K562 (cell line): Measurements from ENCODE around the gene GPR108. TPM values are rescaled to one million over a fixed set of nuclear protein-coding genes. Genes with fewer than 3 reads are reported as not detected.

Source experiments
- CCNT2 ChIP-seq: IDR thresholded peaks from 2 replicates; pipeline ENCODE4 v1.6.1; 2011; ENCODE audit warnings: borderline replicate concordance, low read depth, mild to moderate bottlenecking, moderate library complexity, mixed read lengths, low read length; ENCODE audit not compliant: insufficient read length; ENCODE audit errors: extremely low read depth
- CHD2 ChIP-seq: IDR thresholded peaks from 2 replicates; pipeline ENCODE4 v1.6.1; 2011; ENCODE audit warnings: low read depth, low read length
- DMBX1 ChIP-seq: fragments of 250-450 bp; sonication (Bioruptor Pico); IDR thresholded peaks from 2 replicates; pipeline ENCODE4 v1.8.0; 2022; ENCODE audit warnings: inconsistent platforms, mild to moderate bottlenecking, moderate library complexity, borderline replicate concordance
- KAT7 ChIP-seq: sonication (generic); formaldehyde crosslinking; IDR thresholded peaks from 2 replicates; pipeline ENCODE4 v1.8.0; 2022; ENCODE audit warnings: missing genetic modification reagents, mild to moderate bottlenecking, borderline replicate concordance
- LARP7 ChIP-seq: fragments of 450-650 bp; IDR thresholded peaks from 2 replicates; pipeline ENCODE4 v1.6.1; 2016
- MNT ChIP-seq, 2 experiments: fragments of 450-650 bp; conservative IDR thresholded peaks; 2 replicates each; pipeline ENCODE4 v1.6.1; 2017; ENCODE audit warnings: mild to moderate bottlenecking in 2 of 2, moderate library complexity in 2 of 2
- MTA1 ChIP-seq: fragments of 450-650 bp; IDR thresholded peaks from 2 replicates; pipeline ENCODE4 v1.6.1; 2017; ENCODE audit warnings: borderline replicate concordance
- PBX2 ChIP-seq, 2 experiments: IDR thresholded peaks in 1 of 2; conservative IDR thresholded peaks in 1 of 2; 2 replicates each; pipeline ENCODE4 v1.6.1; 2016; ENCODE audit warnings: low read depth in 2 of 2, mild to moderate bottlenecking in 1 of 2, missing compliant biosample characterization in 1 of 2, missing genetic modification characterization in 1 of 2, moderate library complexity in 1 of 2
- RBM25 ChIP-seq: fragments of 200-400 bp; formaldehyde crosslinking; IDR thresholded peaks from 2 replicates; pipeline ENCODE4 v1.6.1; 2018; ENCODE audit warnings: low read length, low read depth, moderate library complexity; ENCODE audit not compliant: severe bottlenecking
- RREB1 ChIP-seq: fragments of 250-450 bp; sonication (Bioruptor Pico); IDR thresholded peaks from 2 replicates; pipeline ENCODE4 v1.4.0; 2020
- SIN3B ChIP-seq: fragments of 450-650 bp; IDR thresholded peaks from 2 replicates; pipeline ENCODE4 v1.6.1; 2017; ENCODE audit warnings: low read depth, mild to moderate bottlenecking, moderate library complexity
- YY1 ChIP-seq, 3 experiments: IDR thresholded peaks; 2 replicates each; pipeline ENCODE4 v1.6.1; 2011; ENCODE audit warnings: low read length in 2 of 3, mild to moderate bottlenecking in 2 of 3, moderate library complexity in 2 of 3, borderline replicate concordance in 1 of 3, control low read depth in 1 of 3, low read depth in 1 of 3; ENCODE audit not compliant: insufficient read depth in 3 of 3, insufficient replicate concordance in 2 of 3, control insufficient read depth in 1 of 3, insufficient read length in 1 of 3; ENCODE audit errors: extremely low read depth in 1 of 3
- ZBED1 ChIP-seq: IDR thresholded peaks from 2 replicates; pipeline ENCODE4 v1.6.1; 2014
- ZNF583 ChIP-seq: fragments of 250-450 bp; sonication (Bioruptor Pico); IDR thresholded peaks from 2 replicates; pipeline ENCODE4 v1.4.0; 2020
- polyA plus RNA-seq, 8 experiments: library from polyadenylated mRNA; depleted of rRNA in 4 of 8; stranded (reverse) in 5 of 8; unstranded in 3 of 8; fragments of >200 nt; fragmentation: Nextera tagmentation in 2 of 8; fragmentation: Illumina TruSeq in 1 of 8; extraction: Ambion mirVana in 2 of 8; extraction: Trizol in 1 of 8; gene quantifications; 2 replicates each; pipeline versions ENCODE4 v1.2.1 to v1.2.3, GENCODE V29; 2011 to 2014; ENCODE audit warnings: inconsistent platforms in 1 of 8, missing spikeins in 1 of 8
- total RNA-seq, 7 experiments: library from RNA; depleted of rRNA in 6 of 7; stranded (reverse); fragments of >200 nt in 6 of 7; fragmentation: Illumina TruSeq in 2 of 7; extraction: Trizol in 2 of 7; gene quantifications; 2 replicates each; pipeline versions ENCODE4 v1.2.1 to v1.2.3, GENCODE V29; 2011 to 2021; ENCODE audit warnings: low replicate concordance in 1 of 7

GPR108 gene
- total and polyA plus RNA-seq, 9 of the 15 experiments (the other 6 are each of a cell fraction or from before 2014, with no cell fraction given) = 2.4 to 33.2 (median 24.4) TPM

GRCh38 chr19:6737284-6737872, at the start of gene GPR108 (continued):
- peak in 1 of 2 experiments; percentile 22; a peak in 2 of 4 replicates for TF ChIP-seq MNT (conservative IDR thresholded peaks at IDR 0.05)
- peak; percentile 86 for TF ChIP-seq CCNT2
- no peak for TF ChIP-seq ZBED1
- TF ChIP-seq CHD2 = peak; percentile 94
- TF ChIP-seq KAT7 = no peak; the same call in 1 of the 2 replicates
- TF ChIP-seq LARP7 = 0 out of 2 replicates have a peak, but pooled peaks have one; percentile 37
- TF ChIP-seq SIN3B = peak; percentile 55; the same call in 1 of the 2 replicates
- TF ChIP-seq RBM25 = peak; percentile 99
- peak; percentile 62; the same call in 1 of the 2 replicates for TF ChIP-seq RREB1 (CRISPR knock-in tag)
- TF ChIP-seq ZNF583 = no peak
- TF ChIP-seq DMBX1 = no peak
- peak in 1 of 3 experiments; percentile 41 for TF ChIP-seq YY1 (IDR thresholded peaks at IDR 0.05; ENCODE audit: borderline replicate concordance in 1 of 3, control insufficient read depth in 1 of 3, extremely low read depth in 1 of 3, insufficient read depth in 3 of 3, insufficient read length in 1 of 3, insufficient replicate concordance in 2 of 3, low read depth in 1 of 3, low read length in 2 of 3)
- TF ChIP-seq PBX2 (CRISPR knock-in tag; IDR thresholded peaks at IDR 0.05; ENCODE audit: low read depth) = peak; percentile 94
- TF ChIP-seq PBX2 (tag; conservative IDR thresholded peaks at IDR 0.05; ENCODE audit: low read depth) = peak; percentile 100
- TF ChIP-seq MTA1 = no peak
